Measurements from ENCODE around the gene MAP3K6.
A peak's percentile ranks its signal among the peaks of the same experiment; 100 is the strongest.

MAP3K6 gene, protein sequence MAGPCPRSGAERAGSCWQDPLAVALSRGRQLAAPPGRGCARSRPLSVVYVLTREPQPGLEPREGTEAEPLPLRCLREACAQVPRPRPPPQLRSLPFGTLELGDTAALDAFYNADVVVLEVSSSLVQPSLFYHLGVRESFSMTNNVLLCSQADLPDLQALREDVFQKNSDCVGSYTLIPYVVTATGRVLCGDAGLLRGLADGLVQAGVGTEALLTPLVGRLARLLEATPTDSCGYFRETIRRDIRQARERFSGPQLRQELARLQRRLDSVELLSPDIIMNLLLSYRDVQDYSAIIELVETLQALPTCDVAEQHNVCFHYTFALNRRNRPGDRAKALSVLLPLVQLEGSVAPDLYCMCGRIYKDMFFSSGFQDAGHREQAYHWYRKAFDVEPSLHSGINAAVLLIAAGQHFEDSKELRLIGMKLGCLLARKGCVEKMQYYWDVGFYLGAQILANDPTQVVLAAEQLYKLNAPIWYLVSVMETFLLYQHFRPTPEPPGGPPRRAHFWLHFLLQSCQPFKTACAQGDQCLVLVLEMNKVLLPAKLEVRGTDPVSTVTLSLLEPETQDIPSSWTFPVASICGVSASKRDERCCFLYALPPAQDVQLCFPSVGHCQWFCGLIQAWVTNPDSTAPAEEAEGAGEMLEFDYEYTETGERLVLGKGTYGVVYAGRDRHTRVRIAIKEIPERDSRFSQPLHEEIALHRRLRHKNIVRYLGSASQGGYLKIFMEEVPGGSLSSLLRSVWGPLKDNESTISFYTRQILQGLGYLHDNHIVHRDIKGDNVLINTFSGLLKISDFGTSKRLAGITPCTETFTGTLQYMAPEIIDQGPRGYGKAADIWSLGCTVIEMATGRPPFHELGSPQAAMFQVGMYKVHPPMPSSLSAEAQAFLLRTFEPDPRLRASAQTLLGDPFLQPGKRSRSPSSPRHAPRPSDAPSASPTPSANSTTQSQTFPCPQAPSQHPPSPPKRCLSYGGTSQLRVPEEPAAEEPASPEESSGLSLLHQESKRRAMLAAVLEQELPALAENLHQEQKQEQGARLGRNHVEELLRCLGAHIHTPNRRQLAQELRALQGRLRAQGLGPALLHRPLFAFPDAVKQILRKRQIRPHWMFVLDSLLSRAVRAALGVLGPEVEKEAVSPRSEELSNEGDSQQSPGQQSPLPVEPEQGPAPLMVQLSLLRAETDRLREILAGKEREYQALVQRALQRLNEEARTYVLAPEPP (N-terminal part only)

DNA sequence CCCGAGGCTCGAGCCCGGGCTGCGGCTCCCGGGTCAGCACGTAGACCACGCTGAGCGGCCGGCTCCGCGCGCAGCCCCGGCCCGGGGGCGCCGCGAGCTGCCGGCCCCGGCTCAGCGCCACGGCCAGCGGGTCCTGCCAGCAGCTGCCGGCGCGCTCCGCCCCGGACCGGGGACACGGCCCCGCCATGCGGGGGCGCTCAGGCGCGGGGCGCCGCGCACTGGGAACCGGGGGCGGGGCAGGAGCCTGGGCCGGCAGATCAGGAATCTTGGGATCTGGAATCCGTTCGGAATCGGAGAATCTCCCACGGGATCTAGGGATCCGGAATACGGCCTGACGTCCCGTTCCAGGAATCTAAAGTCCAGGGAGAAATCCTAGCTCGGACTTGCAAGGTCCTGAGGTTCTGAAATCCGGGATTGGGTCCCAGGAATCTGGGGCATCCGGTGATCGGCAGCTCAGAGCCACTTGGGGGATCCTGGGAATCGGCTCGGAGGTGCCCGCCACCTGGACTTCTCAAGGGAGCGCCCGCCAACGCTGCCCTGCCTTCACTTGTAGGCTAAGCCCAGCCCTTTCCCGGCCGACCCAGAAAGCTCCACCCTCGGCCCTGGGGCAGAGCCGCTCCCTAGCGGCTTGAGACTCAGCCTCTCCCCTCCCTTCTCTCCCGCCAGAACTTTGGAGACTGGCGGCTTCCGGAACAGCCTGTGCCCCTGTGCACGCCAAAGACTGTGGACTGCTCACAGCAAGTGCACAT, at the start of gene MAP3K6:
TSS of gene MAP3K6 (minus strand) at position 551 of the 749 bp plus-strand sequence. CDS start at position 187, 364 bp downstream.
- TF ChIP-seq EZH2phosphoT487 (conservative IDR thresholded peaks at IDR 0.05; ENCODE audit: low read length) (no peak), CTCF (IDR thresholded peaks at IDR 0.05; ENCODE audit: insufficient read depth, low read length, poor library complexity, severe bottlenecking) (peak; percentile 24)
- Histone ChIP-seq H3K9me3 (ENCODE audit: insufficient read depth, low read length) (no peaks in the 10 kb centered on the region), H3K9me2 (replicated peaks; ENCODE audit: insufficient read depth, low read length) (no peaks in the 10 kb centered on the region), H3K36me3 (ENCODE audit: low read length) (no peaks in the 10 kb centered on the region), H3K4me2 (ENCODE audit: low read depth, low read length, poor library complexity, severe bottlenecking) (peak within 1 kb of the TSS; percentile 92), H3K9ac (ENCODE audit: low read length) (peak within 1 kb of the TSS; percentile 55), H3K4me3 (ENCODE audit: insufficient read depth, low read length, poor library complexity, severe bottlenecking) (peak within 1 kb of the TSS; percentile 67), H3K27ac (ENCODE audit: low read depth, low read length) (no peak within 1 kb of the TSS), H2AFZ (ENCODE audit: low read depth, low read length, severe bottlenecking) (peak within 1 kb of the TSS; percentile 72), H3K27me3 (ENCODE audit: low read length) (no peaks in the 10 kb centered on the region), H3F3A (ENCODE audit: insufficient read depth) (peaks cover 4% of the 10 kb centered on the region; the same call in 1 of the 2 replicates), H3K79me2 (ENCODE audit: insufficient read depth, low read length) (no peaks in the 10 kb centered on the region), H4K20me1 (ENCODE audit: low read depth, low read length) (no peaks in the 10 kb centered on the region)

DNA sequence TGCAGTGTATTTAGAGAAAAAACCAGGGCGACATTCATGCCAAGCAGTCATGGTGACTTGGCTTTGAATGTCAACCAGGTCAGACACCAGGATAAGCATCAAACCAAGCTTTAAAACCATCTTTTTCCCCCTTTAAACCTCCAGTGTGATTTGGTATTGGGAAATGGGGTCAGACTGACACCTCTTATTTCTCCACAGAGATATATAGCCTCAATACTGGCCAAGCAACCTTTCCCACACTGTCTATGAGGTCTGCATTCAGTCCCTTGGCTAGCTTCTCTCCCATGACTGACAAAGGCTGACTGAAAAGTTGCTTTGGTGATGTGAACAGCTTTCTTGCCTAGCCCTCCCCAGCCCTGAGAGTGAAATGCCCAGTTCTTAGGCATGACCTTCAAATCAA, 47.3 kb upstream of the MAP3K6 start:
- Histone ChIP-seq H3K4me2 (ENCODE audit: low read depth, low read length, poor library complexity, severe bottlenecking) (no peak overlapping the region), H3K9ac (ENCODE audit: low read length) (no peak overlapping the region), H3K27ac (ENCODE audit: low read depth, low read length) (no peak overlapping the region), H2AFZ (ENCODE audit: low read depth, low read length, severe bottlenecking) (no peak overlapping the region), H3K27me3 (ENCODE audit: low read length) (no peaks in the 10 kb centered on the region), H3K9me3 (ENCODE audit: insufficient read depth, low read length) (no peaks in the 10 kb centered on the region), H3K9me2 (replicated peaks; ENCODE audit: insufficient read depth, low read length) (no peaks in the 10 kb centered on the region), H3K4me3 (ENCODE audit: insufficient read depth, low read length, poor library complexity, severe bottlenecking) (no peak overlapping the region), H3K36me3 (ENCODE audit: low read length) (peaks cover 26% of the 10 kb centered on the region), H3K79me2 (ENCODE audit: insufficient read depth, low read length) (no peaks in the 10 kb centered on the region), H4K20me1 (ENCODE audit: low read depth, low read length) (no peaks in the 10 kb centered on the region), H3F3A (ENCODE audit: insufficient read depth) (no peaks in the 10 kb centered on the region)
- TF ChIP-seq EZH2phosphoT487 (conservative IDR thresholded peaks at IDR 0.05; ENCODE audit: low read length) = no peak
- no peak for TF ChIP-seq CTCF (IDR thresholded peaks at IDR 0.05; ENCODE audit: insufficient read depth, low read length, poor library complexity, severe bottlenecking)

- Histone ChIP-seq H3K27ac (ENCODE audit: low read depth, low read length) (no peak overlapping the region), H3K79me2 (ENCODE audit: insufficient read depth, low read length) (no peaks in the 10 kb centered on the region), H3F3A (ENCODE audit: insufficient read depth) (no peaks in the 10 kb centered on the region), H3K4me2 (ENCODE audit: low read depth, low read length, poor library complexity, severe bottlenecking) (no peak overlapping the region), H3K27me3 (ENCODE audit: low read length) (no peaks in the 10 kb centered on the region), H3K4me3 (ENCODE audit: insufficient read depth, low read length, poor library complexity, severe bottlenecking) (no peak overlapping the region), H4K20me1 (ENCODE audit: low read depth, low read length) (no peaks in the 10 kb centered on the region), H2AFZ (ENCODE audit: low read depth, low read length, severe bottlenecking) (no peak overlapping the region), H3K36me3 (ENCODE audit: low read length) (peaks cover 28% of the 10 kb centered on the region), H3K9me3 (ENCODE audit: insufficient read depth, low read length) (no peaks in the 10 kb centered on the region), H3K9me2 (replicated peaks; ENCODE audit: insufficient read depth, low read length) (no peaks in the 10 kb centered on the region), H3K9ac (ENCODE audit: low read length) (no peak overlapping the region)
- TF ChIP-seq EZH2phosphoT487 (conservative IDR thresholded peaks at IDR 0.05; ENCODE audit: low read length) (no peak), CTCF (IDR thresholded peaks at IDR 0.05; ENCODE audit: insufficient read depth, low read length, poor library complexity, severe bottlenecking) (no peak)
Observed at GRCh38 chr1:27413004-27413403, 46.2 kb upstream of the MAP3K6 start.

Data from SU-DHL-6 (cell line).